Aorta (tissue), 5 donors: ENCODE results near the gene CNOT4. TPM values are rescaled to one million over a fixed set of nuclear protein-coding genes. Genes with fewer than 3 reads are reported as not detected.
"Not testable (repeated sequence)": the region's sequence is repeated elsewhere in the genome, so short reads cannot be mapped to it uniquely, and the experiment has no call there.

ENCODE experiments used
- ATAC-seq: fragments of 200-7000 bp; cut with Tn5 transposase; one replicate; pipeline ENCODE4 v1.9.1; 2022; ENCODE audit warnings: moderate library complexity; ENCODE audit not compliant: low FRiP score
- DNase-seq, 2 donors: peaks; one replicate each; pipeline ENCODE4 v3.0.0-alpha.2; 2020
- H3K27ac ChIP-seq, 2 donors: one replicate each; pipeline ENCODE4 v1.5.1; 2013; ENCODE audit warnings: low read length in 2 of 2, mild to moderate bottlenecking in 2 of 2, moderate library complexity in 2 of 2, control low read depth in 1 of 2, inconsistent platforms in 1 of 2, low read depth in 1 of 2
- H3K27me3 ChIP-seq, 2 donors: one replicate each; pipeline ENCODE4 v1.6.1; 2013; ENCODE audit warnings: control low read depth in 1 of 2, low read length in 1 of 2, mild to moderate bottlenecking in 1 of 2, moderate library complexity in 1 of 2; ENCODE audit not compliant: insufficient read depth in 2 of 2, control insufficient read depth in 1 of 2
- H3K36me3 ChIP-seq, 2 donors: one replicate each; pipeline ENCODE4 v1.6.1; 2013; ENCODE audit warnings: control low read depth in 1 of 2, low read length in 1 of 2, mild to moderate bottlenecking in 1 of 2; ENCODE audit not compliant: insufficient read depth in 2 of 2, control insufficient read depth in 1 of 2
- H3K4me1 ChIP-seq, 2 donors: one replicate each; pipeline ENCODE4 v1.6.1; 2013; ENCODE audit warnings: low read length in 2 of 2, control low read depth in 1 of 2, mild to moderate bottlenecking in 1 of 2, moderate library complexity in 1 of 2; ENCODE audit not compliant: insufficient read depth in 2 of 2, control insufficient read depth in 1 of 2
- H3K4me3 ChIP-seq, 2 donors: one replicate each; pipeline ENCODE4 v1.5.1; 2013; ENCODE audit warnings: low read length in 2 of 2, control low read depth in 1 of 2, mild to moderate bottlenecking in 1 of 2
- H3K9me3 ChIP-seq: one replicate; pipeline ENCODE4 v1.6.1; 2013; ENCODE audit warnings: mild to moderate bottlenecking, low read length; ENCODE audit not compliant: control insufficient read depth
- WGBS, 2 donors: extraction: QIAGEN DNeasy Blood & Tissue Kit; methylation state at CpG; one replicate each; pipeline ENCODE4 v1.1.7; 2013; 5-methylcytosine and 5-hydroxymethylcytosine counted together
- intact Hi-C, 2 donors: fragments of 100-400 bp; cut with DNase I; formaldehyde crosslinking; loops; one replicate each; pipeline versions ENCODE4 v1.14.2 to v1.15.0; 2022
- polyA plus RNA-seq, 2 donors: library from polyadenylated mRNA; stranded (reverse); fragments of 200-250 nt; gene quantifications; one replicate each; pipeline ENCODE4 v1.2.3, GENCODE V29; 2013
- total RNA-seq, 2 donors: library from RNA; stranded (reverse); fragmentation: NEBNext Ultra II Directional; extraction: Animal tissue kit (Norgen Biotek cat#: 25700); gene quantifications; one replicate each; pipeline ENCODE4 v1.2.1, GENCODE V29; 2021
- donor health status: healthy with polysubstance abuse.
- donor health status: Bipolar disorder and iron deficiency.
- donor health status: DM: no; HTN: no; CAD: no.
- donor health status: DM: no; HTN: no; CAD: no.
- donor health status: DM: yes; HTN: yes; CAD: no.

The CNOT4 gene
- total and polyA plus RNA-seq, 4 donors = 6.8 to 35.9 (median 18.9) TPM

DNA sequence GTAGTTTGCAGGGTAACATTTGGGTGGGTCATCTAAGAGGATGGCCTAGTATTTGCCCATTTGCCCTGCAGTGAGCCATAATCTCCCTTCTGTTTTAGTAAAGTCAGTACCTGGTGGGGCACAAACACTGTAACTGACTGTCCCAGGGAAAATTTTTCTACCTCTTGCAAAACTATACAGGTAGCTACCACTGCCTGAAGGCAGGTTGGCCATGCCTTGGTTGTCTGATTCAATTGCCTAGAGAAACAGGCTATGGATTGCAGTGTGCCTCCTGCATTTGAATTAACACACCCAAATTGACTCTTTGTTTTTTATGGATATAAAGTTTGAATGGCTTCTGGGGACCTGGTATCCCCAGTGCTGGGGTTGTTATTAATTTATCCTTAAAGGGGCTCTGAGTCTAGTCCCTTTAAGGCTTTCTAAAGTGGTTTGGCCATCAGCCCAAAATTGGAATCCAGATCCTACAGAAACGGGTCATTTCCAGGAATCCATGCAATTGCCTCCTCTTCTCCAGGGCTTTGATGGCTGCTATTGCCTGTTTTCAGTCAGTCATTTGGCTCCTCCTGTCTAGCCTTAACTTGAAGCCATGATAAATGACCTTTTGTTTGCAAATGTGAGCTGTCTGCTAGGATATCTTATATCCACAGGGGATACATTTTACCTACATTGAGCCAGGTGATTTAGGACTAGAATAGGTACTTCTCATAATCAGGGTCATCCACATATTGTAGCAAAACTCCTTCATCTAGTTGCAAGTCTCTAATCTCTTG is 187.1 kb downstream of the CNOT4 start:
- WGBS, 2 donors = 41 to 47% methylated on average over 1 of the region's 1 CpG
- intact Hi-C loops = no loop called here
- no peak overlapping the region for H3K4me3 ChIP-seq
- ATAC-seq (no peak), DNase-seq (no peak)
- no peaks in the 10 kb centered on the region for H3K27me3 ChIP-seq
- no peaks in the 10 kb centered on the region for H3K4me1 ChIP-seq
- no peak overlapping the region for H3K27ac ChIP-seq
- H3K36me3 ChIP-seq = no peaks in the 10 kb centered on the region
- H3K9me3 ChIP-seq = no peaks in the 10 kb centered on the region

- DNase-seq (no peak), ATAC-seq (peak; percentile 51)
- no peaks in the 10 kb centered on the region for H3K4me1 ChIP-seq
- WGBS, 2 donors = 54 to 61% methylated on average over 4 of the region's 4 CpGs
- no peak overlapping the region for H3K4me3 ChIP-seq
- intact Hi-C loops = no loop called here
- no peak overlapping the region for H3K27ac ChIP-seq
- H3K9me3 ChIP-seq = no peaks in the 10 kb centered on the region
- H3K36me3 ChIP-seq = no peaks in the 10 kb centered on the region
- H3K27me3 ChIP-seq = no peaks in the 10 kb centered on the region
Measured at GRCh38 chr7:135321556-135321955, 188.3 kb downstream of the CNOT4 start.

GRCh38 chr7:135320953-135321352 is 188.9 kb downstream of the CNOT4 start:
- H3K27me3 ChIP-seq, intact Hi-C loops, H3K4me1 ChIP-seq, DNase-seq, H3K36me3 ChIP-seq, H3K4me3 ChIP-seq, ATAC-seq, H3K27ac ChIP-seq, H3K9me3 ChIP-seq: not testable (repeated sequence)
- 85 to 89% methylated on average over 6 of the region's 6 CpGs for WGBS, 2 donors

DNA sequence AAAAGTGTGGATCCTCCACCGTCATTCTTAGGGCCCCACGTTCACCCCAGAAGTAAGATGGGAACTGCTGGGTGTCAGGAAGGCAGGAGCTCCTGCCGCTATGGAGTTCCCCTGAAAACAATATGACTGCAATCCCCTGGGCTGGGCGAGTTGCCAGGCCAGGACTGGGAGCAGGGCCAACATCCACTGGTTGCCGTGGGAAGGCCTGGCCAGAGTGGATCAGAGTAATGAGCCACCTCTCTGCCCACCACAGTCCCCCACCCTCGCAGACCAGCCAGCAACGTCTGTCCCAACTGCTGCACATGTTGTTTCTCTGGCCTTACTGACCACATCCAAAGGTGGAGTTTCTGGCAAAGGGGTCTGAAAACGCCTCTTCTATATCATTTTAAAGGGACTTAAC is 189.6 kb downstream of the CNOT4 start:
- 5 to 7% methylated on average over 8 of the region's 8 CpGs for WGBS, 2 donors
- no peaks in the 10 kb centered on the region for H3K36me3 ChIP-seq
- H3K27ac ChIP-seq = no peak overlapping the region
- DNase-seq (peak; percentile 82 to 92), ATAC-seq (no peak)
- no peaks in the 10 kb centered on the region for H3K9me3 ChIP-seq
- no peaks in the 10 kb centered on the region for H3K27me3 ChIP-seq
- H3K4me1 ChIP-seq = no peaks in the 10 kb centered on the region
- no peak overlapping the region for H3K4me3 ChIP-seq
- intact Hi-C loops = no loop called here

DNA sequence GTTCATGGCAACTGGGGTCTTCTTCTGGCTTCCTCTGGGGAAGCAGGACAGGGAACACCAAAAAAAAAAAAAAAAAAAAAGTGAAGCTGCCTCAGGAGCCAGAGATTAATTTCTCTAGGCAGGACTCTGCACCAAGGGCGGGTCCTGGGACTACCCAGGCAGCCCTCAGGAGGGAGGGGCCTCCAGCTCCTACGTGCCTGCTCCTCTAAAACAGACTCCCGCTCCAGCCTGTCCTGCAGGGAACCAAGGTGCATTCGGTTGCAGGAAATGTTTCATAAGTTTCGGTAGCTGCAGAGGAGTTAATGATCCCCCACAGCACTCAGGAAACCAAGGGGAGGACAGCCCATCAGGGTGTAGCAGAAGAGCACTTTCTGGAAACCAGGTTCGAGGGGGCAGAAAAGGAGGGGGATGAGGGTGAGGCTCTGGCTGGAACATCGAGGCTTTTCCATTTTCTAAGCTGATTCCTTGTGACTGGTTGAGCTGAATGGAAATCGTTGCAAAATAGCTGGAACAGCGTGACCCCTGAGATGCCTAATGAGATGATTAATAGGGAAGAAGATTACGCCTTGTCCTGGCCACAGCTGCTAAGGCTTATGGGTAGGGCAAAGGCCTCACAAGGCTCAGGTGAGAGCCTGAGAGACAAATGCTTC is 192.1 kb downstream of the CNOT4 start:
- Histone ChIP-seq H3K27me3 (no peaks in the 10 kb centered on the region), H3K36me3 (no peaks in the 10 kb centered on the region), H3K27ac (no peak overlapping the region), H3K4me1 (no peaks in the 10 kb centered on the region), H3K4me3 (no peak overlapping the region), H3K9me3 (no peaks in the 10 kb centered on the region)
- peak; percentile 36 for ATAC-seq
- WGBS, 2 donors = 84 to 86% methylated on average over 10 of the region's 10 CpGs
- intact Hi-C loops = no loop called here
- peak in 1 of 2 donors; percentile 56 for DNase-seq

DNA sequence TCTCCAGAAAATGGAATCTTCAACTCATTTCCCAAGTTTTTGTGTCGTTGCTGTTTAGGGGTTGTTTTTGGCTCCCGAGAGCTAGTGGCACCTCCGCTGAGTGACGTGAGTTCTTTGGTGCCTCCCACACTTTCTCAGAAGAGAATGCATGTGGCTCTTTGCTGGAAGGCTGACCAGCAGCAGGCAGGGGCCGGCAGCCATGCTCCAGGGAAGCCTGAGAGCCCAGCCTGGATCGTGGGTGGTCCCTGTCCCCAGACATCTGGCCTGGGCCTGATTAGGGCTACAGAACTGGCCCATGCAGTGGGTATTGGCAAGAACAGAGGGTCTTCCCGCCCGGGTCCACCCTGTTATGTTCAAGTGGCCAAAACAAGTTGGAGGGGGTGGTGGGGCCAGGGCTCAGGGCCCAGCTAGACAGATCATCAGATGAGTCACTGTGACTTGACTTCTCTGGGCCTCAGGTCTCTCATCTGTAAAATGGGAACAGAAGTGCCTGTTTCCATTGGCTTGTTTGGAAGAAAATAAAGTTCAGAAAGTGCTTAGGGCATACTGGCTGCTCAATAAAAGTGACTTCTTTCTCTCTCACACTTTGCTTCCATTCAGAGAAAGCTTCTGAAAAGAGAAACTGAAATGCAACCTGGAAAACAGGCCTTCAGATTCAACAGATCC is 193.1 kb downstream of the CNOT4 start:
- intact Hi-C loops = no loop called here
- ATAC-seq (peak; percentile 53), DNase-seq (peak; percentile 73 to 82)
- H3K27ac ChIP-seq = no peak overlapping the region
- H3K9me3 ChIP-seq = no peaks in the 10 kb centered on the region
- no peak overlapping the region for H3K4me3 ChIP-seq
- no peaks in the 10 kb centered on the region for H3K27me3 ChIP-seq
- 37 to 44% methylated on average over 8 of the region's 8 CpGs for WGBS, 2 donors
- no peaks in the 10 kb centered on the region for H3K4me1 ChIP-seq
- no peaks in the 10 kb centered on the region for H3K36me3 ChIP-seq

GRCh38 chr7:135313971-135314370 is 195.9 kb downstream of the CNOT4 start:
- WGBS, 2 donors = 78 to 80% methylated on average over 10 of the region's 10 CpGs
- Histone ChIP-seq H3K36me3 (no peaks in the 10 kb centered on the region), H3K9me3 (no peaks in the 10 kb centered on the region), H3K4me1 (no peaks in the 10 kb centered on the region), H3K4me3 (no peak overlapping the region), H3K27ac (no peak overlapping the region), H3K27me3 (no peaks in the 10 kb centered on the region)
- intact Hi-C loops = no loop called here
- ATAC-seq (no peak), DNase-seq (no peak)
